Activated CD4-positive, CD25-positive, alpha-beta regulatory T cell treated with anti-CD3 and anti-CD28 coated beads, Interleukin-2, amount 50 U/mL, for 16 hours (primary cell): ENCODE measurements around the gene UBASH3B.
"Not testable (repeated sequence)": the region's sequence is repeated elsewhere in the genome, so short reads cannot be mapped to it uniquely, and the experiment has no call there.

Experiments used
- DNase-seq: peaks from one replicate; pipeline ENCODE4 v3.0.0-alpha.2; 2020; ENCODE audit warnings: low read depth, low spot score

The UBASH3B gene

GRCh38 chr11:122812638-122813037 is 157.1 kb downstream of the UBASH3B start:
- DNase-seq, result no peak

- DNase-seq, result no peak
Observed at GRCh38 chr11:122813176-122813893, 157.8 kb downstream of the UBASH3B start.

- no peak for DNase-seq
Observed at GRCh38 chr11:122813894-122814270, 158.4 kb downstream of the UBASH3B start.

- no peak for DNase-seq
Observed at GRCh38 chr11:122814401-122814800, 158.9 kb downstream of the UBASH3B start.

- no peak for DNase-seq
Observed at GRCh38 chr11:122815900-122816299, 160.4 kb downstream of the UBASH3B start.

GRCh38 chr11:122816761-122817520 is 161.4 kb downstream of the UBASH3B start:
- DNase-seq, result no peak

- no peak for DNase-seq
Observed at GRCh38 chr11:122820158-122820557, 164.6 kb downstream of the UBASH3B start.

- DNase-seq, result no peak
Observed at GRCh38 chr11:122821169-122821568, 165.6 kb downstream of the UBASH3B start.

GRCh38 chr11:122822241-122822640 is 166.7 kb downstream of the UBASH3B start:
- DNase-seq, result no peak

- no peak for DNase-seq
Observed at GRCh38 chr11:122823564-122823963, 168.0 kb downstream of the UBASH3B start.

GRCh38 chr11:122829371-122829770 is 173.8 kb downstream of the UBASH3B start:
- not testable (repeated sequence) for DNase-seq

- not testable (repeated sequence) for DNase-seq
Observed at GRCh38 chr11:122832297-122832696, 176.8 kb downstream of the UBASH3B start.

GRCh38 chr11:122832721-122833470 is 177.4 kb downstream of the UBASH3B start:
- DNase-seq, result no peak

- no peak for DNase-seq
Observed at GRCh38 chr11:122833846-122834464, 178.4 kb downstream of the UBASH3B start.

- no peak for DNase-seq
Observed at GRCh38 chr11:122836916-122837315, 181.4 kb downstream of the UBASH3B start.

GRCh38 chr11:122837528-122838346 is 182.2 kb downstream of the UBASH3B start:
- no peak for DNase-seq

- no peak for DNase-seq
Observed at GRCh38 chr11:122843281-122844141, 188.0 kb downstream of the UBASH3B start.

- DNase-seq, result no peak
Observed at GRCh38 chr11:122847466-122847865, 191.9 kb downstream of the UBASH3B start.

- DNase-seq, result no peak
Observed at GRCh38 chr11:122848186-122848585, 192.7 kb downstream of the UBASH3B start.

- DNase-seq, result no peak
Observed at GRCh38 chr11:122850076-122850631, 194.6 kb downstream of the UBASH3B start.
